Ishikawa (cell line): ENCODE data around the gene MAPK8IP2.

Experiments used
- TAF1 ChIP-seq: IDR thresholded peaks from 2 replicates; pipeline ENCODE4 v1.6.1; 2012; ENCODE audit warnings: low read depth, mild to moderate bottlenecking
- USF1 ChIP-seq: IDR thresholded peaks from 2 replicates; pipeline ENCODE4 v1.6.1; 2012
- ZBTB7A ChIP-seq: IDR thresholded peaks from 2 replicates; pipeline ENCODE4 v1.6.1; 2012; ENCODE audit warnings: low read depth

MAPK8IP2 gene

DNA sequence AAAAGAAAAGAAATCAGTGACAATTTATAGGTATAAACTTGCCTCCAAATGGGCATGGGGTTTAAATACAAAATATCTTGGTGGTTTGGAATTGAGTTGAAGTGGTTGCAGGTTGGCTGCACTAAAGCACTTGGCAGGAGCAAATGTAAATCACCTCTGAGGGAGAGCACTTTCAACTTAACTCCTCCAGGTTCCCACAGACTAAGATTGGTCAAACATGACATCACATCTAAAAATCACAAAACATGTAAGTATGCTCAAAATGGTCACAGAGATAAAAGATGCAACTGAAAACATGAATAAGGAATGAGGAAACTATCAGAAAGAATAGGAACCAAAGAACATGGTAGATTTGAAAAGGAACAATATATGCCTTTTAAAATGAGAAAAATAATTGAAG, 59.7 kb downstream of the MAPK8IP2 start:
- TF ChIP-seq ZBTB7A (no peak), USF1 (no peak), TAF1 (no peak)
